Stomach (tissue), 4 donors: Measurements from ENCODE around the gene BAZ1A.

Experiments used
- CTCF ChIP-seq, 7 experiments: fragments of 450-650 bp in 4 of 7; fragments of 200-600 bp in 3 of 7; sonication (generic) in 3 of 7; IDR thresholded peaks; one replicate each; pipeline ENCODE4 v1.5.1; 2016 to 2019; ENCODE audit warnings: antibody characterized with exemption in 7 of 7, control low read depth in 2 of 7, mild to moderate bottlenecking in 1 of 7
- POLR2A ChIP-seq, 4 donors: fragments of 450-650 bp; IDR thresholded peaks; one replicate each; pipeline ENCODE4 v1.6.1; 2016; ENCODE audit warnings: antibody characterized with exemption in 4 of 4, control low read depth in 2 of 4, mild to moderate bottlenecking in 1 of 4, moderate library complexity in 1 of 4
- POLR2AphosphoS5 ChIP-seq, 3 donors: sonication (generic); formaldehyde crosslinking; IDR thresholded peaks; one replicate each; pipeline ENCODE4 v1.6.1; 2016; ENCODE audit warnings: antibody characterized with exemption in 3 of 3

- TF ChIP-seq POLR2AphosphoS5 (IDR thresholded peaks at IDR 0.05) (no peak), CTCF (IDR thresholded peaks at IDR 0.05) (no peak), POLR2A (IDR thresholded peaks at IDR 0.05) (no peak)
Observed at GRCh38 chr14:34713122-34713680, 162.0 kb downstream of the BAZ1A start.
